HEK293T (cell line): ENCODE measurements around the gene SPDYC.

Experiments used
- CTCF ChIA-PET: fragments of 350-600 bp; formaldehyde crosslinking; extraction: SDS; loops from one replicate; lab custom pipeline; 2021; ENCODE audit warnings: antibody characterized with exemption, inconsistent platforms; lab: Yijun Ruan, JAX
- POLR2A ChIA-PET: fragments of 350-600 bp; formaldehyde crosslinking; extraction: SDS; loops from one replicate; lab custom pipeline; 2020; ENCODE audit warnings: antibody characterized with exemption, inconsistent platforms; lab: Yijun Ruan, JAX
- DNase-seq: peaks from one replicate; pipeline ENCODE4 v3.0.0; 2012; ENCODE audit warnings: mixed read lengths; ENCODE audit errors: extremely low spot score
- ARNT ChIP-seq: fragments of 450-650 bp; IDR thresholded peaks from 2 replicates; pipeline ENCODE4 v1.6.1; 2017; ENCODE audit warnings: mild to moderate bottlenecking
- BHLHE40 ChIP-seq: fragments of 450-650 bp; IDR thresholded peaks from 2 replicates; pipeline ENCODE4 v1.6.1; 2016; ENCODE audit warnings: mild to moderate bottlenecking, moderate library complexity, borderline replicate concordance
- CTBP1 ChIP-seq: fragments of 450-650 bp; IDR thresholded peaks from 2 replicates; pipeline ENCODE4 v1.6.1; 2016; ENCODE audit warnings: borderline replicate concordance
- ELF4 ChIP-seq: fragments of 450-650 bp; IDR thresholded peaks from 2 replicates; pipeline ENCODE4 v1.6.1; 2017; ENCODE audit warnings: antibody characterized with exemption
- FOXA1 ChIP-seq: fragments of 450-650 bp; IDR thresholded peaks from 2 replicates; pipeline ENCODE4 v1.6.1; 2016; ENCODE audit warnings: mild to moderate bottlenecking
- FOXK2 ChIP-seq: fragments of 450-650 bp; IDR thresholded peaks from 2 replicates; pipeline ENCODE4 v1.6.1; 2016; ENCODE audit warnings: mild to moderate bottlenecking
- HDGF ChIP-seq: fragments of 450-650 bp; IDR thresholded peaks from 2 replicates; pipeline ENCODE4 v1.6.1; 2017; ENCODE audit warnings: antibody characterized with exemption, borderline replicate concordance
- L3MBTL2 ChIP-seq: fragments of 450-650 bp; conservative IDR thresholded peaks from 2 replicates; pipeline ENCODE4 v1.6.1; 2016; ENCODE audit warnings: mild to moderate bottlenecking
- LEF1 ChIP-seq: fragments of 450-650 bp; IDR thresholded peaks from 2 replicates; pipeline ENCODE4 v1.6.1; 2017; ENCODE audit warnings: mild to moderate bottlenecking, borderline replicate concordance
- NFRKB ChIP-seq: fragments of 450-650 bp; IDR thresholded peaks from 2 replicates; pipeline ENCODE4 v1.6.1; 2016; ENCODE audit warnings: mild to moderate bottlenecking, moderate library complexity
- PKNOX1 ChIP-seq: fragments of 450-650 bp; IDR thresholded peaks from 2 replicates; pipeline ENCODE4 v1.6.1; 2016
- SP1 ChIP-seq: fragments of 450-650 bp; IDR thresholded peaks from 2 replicates; pipeline ENCODE4 v1.6.1; 2017
- SUZ12 ChIP-seq: fragments of 450-650 bp; IDR thresholded peaks from 2 replicates; pipeline ENCODE4 v1.6.1; 2016; ENCODE audit warnings: mild to moderate bottlenecking
- TARDBP ChIP-seq: fragments of 450-650 bp; IDR thresholded peaks from 2 replicates; pipeline ENCODE4 v1.6.1; 2016
- ZNF384 ChIP-seq: fragments of 450-650 bp; IDR thresholded peaks from 2 replicates; pipeline ENCODE4 v1.6.1; 2016

Gene SPDYC

DNA sequence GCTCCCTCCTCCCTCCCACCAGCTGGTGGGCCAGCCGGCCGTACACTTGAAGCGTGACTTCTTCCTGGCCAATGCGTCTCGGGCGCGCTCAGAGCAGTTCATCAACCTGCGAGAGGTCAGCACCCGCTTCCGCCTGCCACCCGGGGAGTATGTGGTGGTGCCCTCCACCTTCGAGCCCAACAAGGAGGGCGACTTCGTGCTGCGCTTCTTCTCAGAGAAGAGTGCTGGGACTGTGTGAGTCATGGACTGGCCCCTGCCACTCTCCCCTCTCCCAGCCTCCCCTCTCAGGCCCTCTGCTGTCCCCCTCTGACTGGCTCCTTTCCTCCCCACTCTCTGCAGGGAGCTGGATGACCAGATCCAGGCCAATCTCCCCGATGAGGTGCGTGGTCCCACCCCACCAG is 36.4 kb downstream of the SPDYC start:
- ChIA-PET POLR2A (interaction anchor here (0.8 to 1.3 kb wide), 3 partner anchors 55 to 301 kb away, joined by 3 to 4 read pairs (median 3); partner anchors contain the start of gene POLA2), CTCF (interaction anchor here (0.6 to 1.6 kb wide), 2 partner anchors 94 to 109 kb away, joined by 3 to 5 read pairs; no protein-coding TSS in a partner anchor)
- TF ChIP-seq SP1 (no peak), CTBP1 (no peak), ARNT (no peak), PKNOX1 (no peak), FOXA1 (no peak), NFRKB (no peak), LEF1 (no peak), HDGF (no peak)
- no peak for DNase-seq

DNA sequence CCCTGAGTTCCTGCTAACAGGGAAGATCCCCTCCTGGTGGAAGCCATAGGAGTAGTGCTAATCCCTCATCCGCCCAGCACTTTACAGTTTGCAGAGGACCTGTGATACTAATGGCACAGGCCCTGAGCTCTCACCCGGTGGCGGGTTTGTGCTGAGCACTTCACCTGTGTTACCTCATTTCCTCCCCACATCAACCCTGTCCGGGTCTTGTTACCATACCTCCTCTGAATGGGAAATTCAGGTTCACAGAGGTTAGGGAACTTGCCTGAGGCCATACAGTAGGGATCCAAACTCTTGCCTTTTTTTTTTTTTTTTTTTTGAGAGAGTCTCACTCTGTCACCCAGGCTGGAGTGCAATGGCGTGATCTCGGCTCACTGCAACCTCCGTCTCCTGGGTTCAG is 36.9 kb downstream of the SPDYC start:
- CTCF ChIA-PET, result no interaction called here
- no peak for DNase-seq
- TF ChIP-seq ZNF384 (no peak), FOXA1 (no peak), TARDBP (no peak), BHLHE40 (no peak), CTBP1 (no peak), NFRKB (no peak), LEF1 (no peak), ARNT (no peak)
- POLR2A ChIA-PET, result interaction anchor here (1.3 kb wide), 1 partner anchor 55 kb away, joined by 4 read pairs; the partner anchor contains the start of gene POLA2

GRCh38 chr11:65207918-65208784 is 38.1 kb downstream of the SPDYC start:
- POLR2A ChIA-PET, result interaction anchor here (1.5 kb wide), 1 partner anchor 54 kb away, joined by 6 read pairs; the partner anchor contains the start of gene POLA2
- TF ChIP-seq ZNF384 (no peak), HDGF (no peak), ELF4 (no peak), FOXK2 (no peak), BHLHE40 (no peak)
- CTCF ChIA-PET, result interaction anchor here (0.6 to 0.7 kb wide), 2 partner anchors 80 to 115 kb away, joined by 3 read pairs; no protein-coding TSS in a partner anchor
- no peak for DNase-seq

DNA sequence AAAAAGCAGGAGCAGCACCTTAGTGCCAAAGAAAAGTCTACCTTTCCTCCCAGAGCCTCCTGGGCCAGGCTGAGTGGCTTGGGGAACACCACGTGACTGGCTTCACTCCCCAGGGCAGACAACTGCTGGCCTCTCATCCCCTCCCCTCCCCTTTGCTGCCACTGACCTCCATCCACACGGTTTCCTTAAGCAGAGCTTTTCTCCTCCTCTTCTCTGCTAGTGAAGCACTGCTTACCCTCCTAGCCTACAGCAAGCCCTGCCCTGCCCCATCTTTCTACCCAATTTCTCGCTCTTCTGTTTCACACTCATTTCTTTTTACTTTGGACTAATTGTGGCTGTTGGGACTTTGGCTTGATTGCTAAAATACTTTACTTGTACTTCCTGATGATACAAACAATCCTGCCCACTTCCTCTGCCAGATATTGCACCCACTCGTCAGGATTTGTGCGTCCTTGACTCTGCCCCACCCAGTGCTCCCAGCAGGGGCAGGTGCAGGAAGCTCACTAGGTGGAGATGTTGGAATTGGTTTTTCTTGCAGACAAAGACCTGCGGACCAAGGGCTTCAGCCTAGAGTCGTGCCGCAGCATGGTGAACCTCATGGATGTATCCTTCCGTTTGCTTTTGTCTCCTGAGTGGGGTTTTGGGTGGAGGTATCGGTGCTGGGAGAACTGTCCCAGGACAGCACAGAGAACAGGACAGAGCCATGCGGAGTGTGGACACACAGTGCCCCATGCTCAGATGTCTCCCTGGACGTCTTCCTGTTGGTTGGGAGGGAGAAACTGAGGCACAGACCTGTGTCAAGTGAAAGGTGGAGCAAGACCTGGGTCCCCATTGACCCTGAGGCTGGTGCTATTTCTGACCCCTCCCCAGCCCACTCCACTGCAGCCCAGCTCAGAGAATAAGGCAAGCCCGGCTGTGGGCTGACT is 39.0 kb downstream of the SPDYC start:
- no peak for DNase-seq
- ChIA-PET CTCF (no interaction called here), POLR2A (interaction anchor here (1.5 kb wide), 1 partner anchor 53 kb away, joined by 6 read pairs; the partner anchor contains the start of gene POLA2)
- TF ChIP-seq HDGF, result no peak
- no peak for TF ChIP-seq FOXK2

GRCh38 chr11:65209711-65210360 is 39.8 kb downstream of the SPDYC start:
- TF ChIP-seq L3MBTL2 (no peak), TARDBP (no peak)
- DNase-seq, result no peak
- ChIA-PET CTCF (no interaction called here), POLR2A (no interaction called here)

- CTCF ChIA-PET, result no interaction called here
- POLR2A ChIA-PET, result interaction anchor here (1.2 kb wide), 1 partner anchor 75 kb away, joined by 3 read pairs; no protein-coding TSS in a partner anchor
- no peak for TF ChIP-seq LEF1
- TF ChIP-seq ARNT, result no peak
- TF ChIP-seq FOXA1, result no peak
- no peak for TF ChIP-seq BHLHE40
- no peak for TF ChIP-seq ZNF384
- TF ChIP-seq SUZ12, result no peak
- no peak for TF ChIP-seq ELF4
- TF ChIP-seq HDGF, result no peak
- TF ChIP-seq L3MBTL2, result no peak
- TF ChIP-seq SP1, result no peak
- no peak for DNase-seq
Measured at GRCh38 chr11:65210361-65210731, 40.3 kb downstream of the SPDYC start.

- ChIA-PET CTCF (no interaction called here), POLR2A (interaction anchor here (1.2 to 1.9 kb wide), 2 partner anchors 51 to 76 kb away, joined by 3 to 6 read pairs; partner anchors contain the start of gene POLA2)
- no peak for TF ChIP-seq CTBP1
- no peak for DNase-seq
Measured at GRCh38 chr11:65210748-65211147, 40.7 kb downstream of the SPDYC start.
